ENCODE measurements around the gene HDAC4.

The HDAC4 gene

GRCh38 chr2:239025951-239026461, 374.8 kb downstream of the HDAC4 start:
- no peak for DNase-seq (ENCODE audit: low spot score)

- no peak for DNase-seq (ENCODE audit: low spot score)
These were observed 375.6 kb downstream of the HDAC4 start for GRCh38 chr2:239025096-239025801.

GRCh38 chr2:239024226-239024625, 376.6 kb downstream of the HDAC4 start:
- DNase-seq (ENCODE audit: low spot score) = no peak

- no peak for DNase-seq (ENCODE audit: low spot score)
These were observed 378.2 kb downstream of the HDAC4 start for GRCh38 chr2:239022437-239023260.

GRCh38 chr2:239021651-239022436, 379.0 kb downstream of the HDAC4 start:
- DNase-seq (ENCODE audit: low spot score) = no peak

- DNase-seq (ENCODE audit: low spot score) = no peak
These were observed 379.6 kb downstream of the HDAC4 start for GRCh38 chr2:239021224-239021623.

- no peak for DNase-seq (ENCODE audit: low spot score)
These were observed 380.2 kb downstream of the HDAC4 start for GRCh38 chr2:239020541-239021041.

GRCh38 chr2:239019183-239019581, 381.6 kb downstream of the HDAC4 start:
- no peak for DNase-seq (ENCODE audit: low spot score)

GRCh38 chr2:239018271-239019182, 382.3 kb downstream of the HDAC4 start:
- DNase-seq (ENCODE audit: low spot score) = no peak

GRCh38 chr2:239017491-239018098, 383.2 kb downstream of the HDAC4 start:
- no peak for DNase-seq (ENCODE audit: low spot score)

- no peak for DNase-seq (ENCODE audit: low spot score)
These were observed 384.7 kb downstream of the HDAC4 start for GRCh38 chr2:239015901-239016675.

- no peak for DNase-seq (ENCODE audit: low spot score)
These were observed 385.5 kb downstream of the HDAC4 start for GRCh38 chr2:239015218-239015900.

GRCh38 chr2:239014458-239015217, 386.2 kb downstream of the HDAC4 start:
- no peak for DNase-seq (ENCODE audit: low spot score)

GRCh38 chr2:239013678-239013976, 387.2 kb downstream of the HDAC4 start:
- no peak for DNase-seq (ENCODE audit: low spot score)

GRCh38 chr2:239012936-239013677, 387.7 kb downstream of the HDAC4 start:
- DNase-seq (ENCODE audit: low spot score) = no peak

GRCh38 chr2:239012228-239012627, 388.6 kb downstream of the HDAC4 start:
- DNase-seq (ENCODE audit: low spot score) = no peak

- no peak for DNase-seq (ENCODE audit: low spot score)
These were observed 391.2 kb downstream of the HDAC4 start for GRCh38 chr2:239009589-239009961.

Measured in CD4-positive, alpha-beta T cell treated with Interleukin-15 for 4 hours (primary cell).